HepG2 (cell line): ENCODE data around the gene TP53TG5.

ENCODE experiments used
- SIN3A ChIP-seq: IDR thresholded peaks from 2 replicates; pipeline ENCODE4 v1.6.1; 2011; ENCODE audit warnings: low read depth, mild to moderate bottlenecking, control low read depth, low read length, borderline replicate concordance
- ZNF530 ChIP-seq: sonication (generic); formaldehyde crosslinking; IDR thresholded peaks from 2 replicates; pipeline ENCODE4 v1.5.0; 2020; ENCODE audit warnings: low read depth, mild to moderate bottlenecking, missing genetic modification reagents

DNA sequence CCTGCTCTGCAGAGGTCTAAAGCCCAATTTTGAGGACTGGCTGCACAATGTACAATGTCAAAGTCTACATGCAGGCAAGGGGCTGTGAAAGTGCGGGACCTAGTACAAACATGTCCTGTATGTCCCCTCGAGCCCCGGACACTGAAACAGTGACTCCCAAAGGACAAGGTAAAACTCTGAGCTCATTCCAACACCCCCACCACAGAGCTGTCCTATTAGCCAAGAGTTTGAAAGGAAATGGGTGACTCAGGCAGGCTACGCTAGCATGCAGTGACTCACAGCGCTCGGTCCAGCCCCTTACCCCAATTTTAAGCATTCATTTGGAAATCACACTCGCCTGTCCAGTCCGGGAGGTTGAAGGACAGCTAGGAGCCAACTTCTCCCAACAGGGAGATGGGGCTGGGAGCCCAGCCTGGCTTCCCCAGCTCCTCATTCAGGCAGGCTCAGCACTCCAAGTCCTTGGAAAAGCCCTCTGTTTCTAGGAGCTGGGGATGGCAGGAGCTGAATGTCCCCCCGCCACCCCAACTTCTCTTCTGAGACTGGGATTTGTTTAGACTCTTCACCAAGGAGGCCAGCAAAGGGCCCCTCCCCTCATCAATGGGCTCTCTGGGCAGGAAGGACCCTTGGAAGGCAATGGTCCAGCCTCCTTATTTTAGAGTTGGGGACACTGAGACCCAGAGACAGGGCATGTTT is 33.8 kb downstream of the TP53TG5 start:
- TF ChIP-seq SIN3A (peak; percentile 51; the same call in 1 of the 2 replicates), ZNF530 (CRISPR knock-in tag) (no peak)
